GM19397 (cell line): ENCODE data around the gene ISM1.

Experiments used
- ATAC-seq: cut with Tn5 transposase; IDR thresholded peaks from one replicate; pipeline ENCODE4 v1.9.1; 2021; ENCODE audit warnings: mild to moderate bottlenecking, moderate library complexity; ENCODE audit not compliant: unreplicated experiment

Gene ISM1

DNA sequence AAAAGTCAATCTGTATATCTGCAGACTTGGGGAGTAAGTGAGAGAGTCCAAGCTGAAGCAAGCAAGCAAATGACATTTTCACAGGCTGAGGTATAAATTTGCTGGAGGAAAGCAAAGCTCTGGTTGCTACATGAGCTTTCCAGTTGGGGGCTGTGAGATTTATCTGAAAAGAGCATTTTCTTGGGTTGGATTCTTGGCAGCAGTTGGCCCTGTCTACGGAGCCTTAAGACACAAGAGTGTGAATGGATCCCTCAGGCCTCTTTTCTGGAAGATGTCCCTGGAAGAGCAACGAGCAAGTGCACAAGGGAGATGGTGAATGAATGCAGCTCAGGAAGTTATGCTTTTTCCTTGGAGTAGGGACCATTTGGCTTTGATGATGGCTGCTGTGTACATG lies 30.8 kb downstream of the ISM1 start:
- ATAC-seq = no peak

DNA sequence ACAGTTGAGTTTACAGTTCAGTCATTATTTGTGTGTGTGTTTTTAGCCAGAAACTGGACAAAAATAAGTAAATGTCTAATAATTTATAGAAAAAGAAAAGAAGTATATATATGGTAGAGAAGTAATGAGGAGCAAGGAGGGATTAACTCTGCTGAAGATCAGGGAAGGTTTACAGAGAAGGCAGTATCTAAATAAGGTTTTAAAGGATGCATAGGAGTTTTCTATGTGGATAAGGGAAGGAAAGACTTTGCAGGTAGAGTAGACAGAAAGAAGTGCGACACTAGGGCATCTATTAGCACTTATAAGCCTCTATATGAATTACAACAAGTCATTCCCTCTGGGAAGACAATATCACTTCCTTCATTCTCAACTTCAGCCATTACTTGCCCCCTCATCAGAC lies 34.3 kb downstream of the ISM1 start:
- no peak for ATAC-seq

DNA sequence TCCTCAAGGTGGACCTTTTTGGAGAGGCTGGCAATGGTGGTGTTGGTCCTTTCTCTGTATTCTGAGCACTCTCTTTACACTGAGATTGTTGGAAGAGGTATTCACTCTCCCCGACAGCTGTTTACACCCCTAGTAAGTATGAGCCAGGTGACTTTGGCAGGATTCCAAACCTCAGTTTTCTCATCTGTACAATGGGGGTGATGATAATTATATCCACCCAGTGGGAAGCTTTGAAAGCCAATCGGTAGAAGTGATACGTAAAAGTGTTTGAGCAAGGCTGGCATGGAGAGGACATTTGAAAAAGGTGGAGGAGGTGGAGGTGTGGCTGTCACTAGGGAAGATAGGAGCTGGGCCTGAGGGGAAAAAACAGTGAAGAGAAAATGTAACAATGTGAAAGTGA lies 35.5 kb downstream of the ISM1 start:
- no peak for ATAC-seq

DNA sequence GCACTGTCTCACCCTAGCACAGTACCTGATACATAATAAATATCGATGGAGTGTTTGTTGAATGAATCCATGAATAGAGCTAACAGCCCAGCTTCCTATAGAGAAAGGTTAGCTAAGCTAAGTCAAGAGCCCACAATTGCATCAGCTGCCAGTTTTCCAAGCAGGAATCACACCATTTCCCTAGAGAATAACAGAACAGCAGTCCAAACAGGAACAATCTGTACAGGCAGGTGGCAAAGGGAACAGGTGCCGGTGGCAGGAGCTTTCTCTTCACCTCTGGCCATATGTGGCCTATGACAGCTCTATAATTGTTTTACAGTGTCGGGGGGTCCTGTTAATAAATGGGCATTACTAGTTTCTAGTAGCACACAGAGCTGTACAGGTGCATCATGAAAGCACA lies 38.8 kb downstream of the ISM1 start:
- ATAC-seq = no peak

DNA sequence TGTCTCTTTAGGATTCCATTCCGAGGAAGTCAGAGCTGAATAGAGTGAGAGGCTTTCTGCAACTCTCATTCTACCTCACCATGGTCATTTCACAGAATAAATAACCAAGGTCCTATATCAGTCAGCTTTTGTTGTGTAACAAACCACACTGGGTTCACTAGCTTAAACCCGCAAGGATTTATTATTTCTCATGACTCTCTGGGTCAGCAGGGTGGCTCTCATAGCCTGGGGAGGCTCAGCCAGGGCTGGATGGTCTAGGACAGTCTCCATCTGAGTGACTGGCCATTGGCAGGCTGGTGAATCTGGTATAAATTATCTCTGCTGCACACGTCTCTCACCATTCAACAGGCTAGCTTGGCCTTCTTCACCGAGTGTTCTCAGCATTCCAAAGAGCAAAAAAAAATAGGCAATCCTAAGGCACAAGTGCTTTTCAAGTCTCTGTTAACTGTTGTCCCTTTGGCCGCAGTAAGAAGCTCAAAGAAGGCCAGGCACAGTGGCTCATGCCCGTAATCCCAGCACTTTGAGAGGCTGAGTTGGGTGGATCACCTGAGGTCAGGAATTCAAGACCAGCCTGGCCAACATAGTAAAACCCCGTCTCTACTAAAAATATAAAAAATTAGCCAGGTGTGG lies 39.7 kb downstream of the ISM1 start:
- ATAC-seq = no peak

DNA sequence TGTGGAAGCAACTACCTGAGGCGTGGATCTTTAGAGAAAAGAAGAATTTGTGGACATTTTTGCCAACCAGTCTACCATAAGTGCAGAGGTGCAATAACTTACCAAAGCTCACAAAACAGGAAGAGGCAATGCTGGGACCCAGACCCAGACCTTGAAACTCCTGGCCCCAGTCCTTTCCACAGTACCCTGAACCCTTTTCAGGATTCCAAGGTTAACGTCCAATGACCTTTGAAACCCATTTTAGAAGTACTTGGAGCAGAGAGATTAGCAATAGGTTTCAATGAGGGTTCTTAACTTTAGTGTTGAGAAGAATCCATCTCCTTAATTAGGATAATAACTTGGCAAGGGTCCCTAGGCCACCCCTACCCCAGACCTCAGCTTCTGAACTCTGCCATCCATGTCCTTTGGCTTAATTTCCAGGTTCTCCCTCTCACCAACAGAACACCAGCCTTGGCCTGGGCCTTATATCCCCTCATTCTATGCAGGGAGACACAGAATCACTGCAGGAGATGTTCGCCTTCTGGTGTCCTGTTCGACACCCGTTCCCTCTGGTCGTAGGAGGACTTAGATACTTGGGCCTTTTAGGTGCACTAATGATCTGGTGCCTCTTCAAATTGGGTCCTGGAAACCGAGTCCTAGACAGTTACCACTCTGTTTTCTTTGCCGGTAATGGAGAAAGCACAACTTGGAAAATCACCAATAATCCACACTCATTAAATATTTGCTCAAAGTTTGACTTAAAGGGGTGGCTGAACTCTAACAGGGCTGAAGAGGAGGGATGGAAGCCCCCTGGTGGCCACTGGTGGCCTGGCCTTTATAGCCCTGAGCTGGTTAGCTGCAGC lies 40.6 kb downstream of the ISM1 start:
- peak; percentile 72 for ATAC-seq

DNA sequence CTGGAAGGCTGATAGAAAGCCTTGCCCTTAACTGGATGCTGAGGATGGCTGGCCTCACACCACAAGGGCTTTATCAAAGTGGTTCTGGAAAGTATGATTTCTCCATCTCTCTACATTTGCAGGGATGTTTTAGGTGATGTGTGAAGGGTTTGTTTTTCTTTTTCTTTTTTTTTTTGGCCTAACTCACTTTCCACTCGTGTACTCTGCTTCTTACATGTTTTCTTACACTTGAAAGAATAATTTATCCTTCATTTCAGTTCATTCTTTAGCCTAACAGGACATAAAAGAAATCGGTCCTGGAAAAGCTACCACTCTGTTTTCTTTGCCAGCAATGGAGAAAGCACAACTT lies 41.2 kb downstream of the ISM1 start:
- no peak for ATAC-seq

DNA sequence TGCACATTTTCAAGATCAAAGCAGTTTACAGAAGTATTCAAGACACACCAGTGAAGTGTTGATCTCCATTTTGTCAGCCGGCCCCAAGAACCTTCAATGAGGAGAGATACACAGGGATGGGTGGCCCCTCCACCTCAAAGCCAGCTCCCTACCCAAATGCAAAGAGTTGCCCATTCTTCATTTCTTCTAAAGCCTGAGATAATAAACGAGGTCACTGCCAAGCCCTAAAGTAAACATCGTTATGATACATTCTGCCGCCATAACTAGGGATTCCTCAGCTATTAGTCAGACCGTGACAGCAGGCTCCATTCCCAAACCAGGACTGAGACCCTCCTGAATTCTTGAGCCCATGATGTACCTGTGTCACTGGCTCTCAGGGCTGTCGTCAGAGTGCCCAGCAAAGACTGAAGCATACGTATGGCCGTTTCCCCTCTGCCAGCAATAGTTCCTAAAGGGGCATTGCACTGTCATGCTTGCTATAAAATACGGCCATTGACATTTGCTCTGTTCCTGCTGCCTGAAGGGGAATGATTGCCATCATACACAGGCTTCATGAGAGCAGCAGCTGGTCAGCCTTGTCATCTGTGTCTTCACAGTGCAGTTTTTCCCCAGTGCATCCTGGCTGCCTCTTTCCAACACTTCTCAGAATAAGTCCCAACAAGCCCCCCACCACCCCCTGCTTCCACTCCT lies 41.7 kb downstream of the ISM1 start:
- no peak for ATAC-seq

DNA sequence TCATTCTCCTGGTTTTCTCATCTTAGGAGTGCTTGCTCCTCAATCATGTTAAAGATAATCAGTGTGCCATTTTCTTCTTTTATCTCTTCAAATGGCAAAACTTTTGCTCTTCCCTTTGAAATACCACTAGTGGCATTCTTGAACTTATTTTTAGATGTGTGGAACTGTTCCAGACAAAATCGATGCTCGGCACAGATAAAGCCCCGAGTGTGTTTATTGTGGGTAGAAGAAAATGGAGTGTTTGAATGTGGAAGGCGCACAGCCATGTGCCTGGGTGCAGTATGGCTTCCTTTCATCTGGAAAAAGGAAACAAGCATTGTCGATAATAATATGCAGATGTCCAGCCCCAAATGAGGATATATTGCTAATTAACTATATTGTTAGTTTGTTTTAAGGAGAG lies 42.4 kb downstream of the ISM1 start:
- no peak for ATAC-seq

DNA sequence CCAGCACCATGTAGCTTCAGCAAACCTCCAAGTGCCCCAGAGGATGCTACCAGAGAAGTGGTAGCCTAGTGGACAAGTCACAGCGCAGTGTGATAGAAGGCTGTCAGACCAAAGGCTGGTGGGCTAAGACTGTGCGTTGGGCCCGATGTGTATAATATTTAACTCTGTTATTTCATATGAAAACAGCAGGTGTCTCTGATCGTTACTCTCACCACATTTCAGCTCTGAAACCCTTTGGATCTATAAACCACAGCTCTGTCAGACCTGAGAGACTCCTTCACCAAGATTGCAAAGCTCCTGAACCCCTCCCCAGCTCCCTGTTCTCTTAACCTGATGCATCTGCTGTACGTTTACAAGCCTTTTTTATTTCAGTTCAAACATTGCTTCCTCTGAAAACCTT lies 43.8 kb downstream of the ISM1 start:
- no peak for ATAC-seq

DNA sequence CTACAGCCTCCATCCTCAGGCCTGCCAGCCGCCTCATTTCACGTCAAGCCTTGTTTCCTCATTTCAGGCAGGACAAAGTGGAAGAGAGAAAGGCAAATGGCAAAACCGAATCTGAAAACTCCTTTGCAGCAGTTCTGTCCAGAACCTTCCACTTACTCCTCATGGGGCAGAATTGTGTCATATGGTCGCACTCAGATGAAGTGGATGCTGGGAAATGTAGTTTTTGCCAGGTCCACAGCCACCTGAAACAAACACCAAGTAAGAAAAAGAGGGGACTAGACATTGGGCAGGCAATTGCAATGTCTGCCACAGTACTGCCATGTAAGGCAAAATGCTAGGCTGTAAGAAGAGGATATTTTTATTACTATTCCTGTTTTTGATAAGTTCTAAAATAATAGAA lies 44.9 kb downstream of the ISM1 start:
- no peak for ATAC-seq

DNA sequence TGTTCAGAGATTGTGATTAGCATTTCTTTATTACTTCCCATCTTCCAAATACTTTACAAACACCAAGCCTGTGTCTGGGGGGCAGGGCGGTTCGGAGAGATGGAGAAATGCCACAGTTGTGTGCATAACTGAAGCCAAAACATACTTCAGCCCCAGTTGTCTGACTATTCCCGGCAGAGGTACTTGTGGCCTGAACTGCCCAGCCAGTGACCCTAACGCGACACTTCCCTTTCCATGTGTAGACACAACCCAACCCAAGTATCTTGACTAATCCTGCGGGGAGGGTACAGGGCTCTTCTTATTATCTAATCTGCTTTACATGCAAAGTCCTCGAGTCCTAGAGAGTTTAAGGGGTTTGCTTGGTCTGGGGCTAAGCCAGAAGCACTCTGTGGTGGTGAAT lies 46.2 kb downstream of the ISM1 start:
- ATAC-seq = no peak

DNA sequence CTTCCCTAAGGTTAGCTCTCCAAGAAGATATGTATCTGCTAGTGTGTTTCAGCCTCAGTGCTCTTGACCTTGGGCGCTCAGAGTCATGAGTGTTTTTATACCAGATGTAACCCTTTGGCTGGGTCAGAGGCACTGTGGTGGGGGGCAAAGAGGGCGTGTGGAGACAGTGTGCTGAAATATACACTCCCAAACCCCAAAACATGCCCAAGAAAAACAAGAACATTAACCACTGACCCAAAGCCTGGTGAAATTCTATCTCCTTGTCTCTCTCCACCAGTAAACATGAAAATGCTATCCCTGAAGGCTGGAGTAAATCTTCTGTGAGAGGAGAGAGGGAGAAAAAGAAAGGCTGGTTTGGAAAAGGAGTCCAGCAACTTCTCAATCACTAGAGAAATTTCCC lies 47.9 kb downstream of the ISM1 start:
- ATAC-seq = no peak

DNA sequence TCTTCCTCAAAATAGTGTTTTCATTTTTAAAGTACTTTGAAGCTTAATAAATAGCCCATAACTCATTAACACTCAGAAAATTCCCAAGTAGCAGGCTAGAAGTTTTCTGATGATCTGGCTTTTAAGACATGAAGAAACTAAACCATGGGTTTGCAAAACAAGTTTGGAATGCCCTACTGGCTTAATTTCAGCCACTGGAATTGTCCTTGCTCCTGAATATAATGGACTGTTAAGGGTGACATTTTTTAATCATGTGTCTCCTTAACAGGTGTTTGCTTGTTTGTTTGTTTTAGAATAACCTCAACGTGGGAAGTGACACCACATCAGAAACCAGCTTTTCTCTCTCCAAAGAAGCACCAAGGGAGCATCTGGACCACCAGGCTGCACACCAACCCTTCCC lies 49.1 kb downstream of the ISM1 start:
- ATAC-seq = no peak

DNA sequence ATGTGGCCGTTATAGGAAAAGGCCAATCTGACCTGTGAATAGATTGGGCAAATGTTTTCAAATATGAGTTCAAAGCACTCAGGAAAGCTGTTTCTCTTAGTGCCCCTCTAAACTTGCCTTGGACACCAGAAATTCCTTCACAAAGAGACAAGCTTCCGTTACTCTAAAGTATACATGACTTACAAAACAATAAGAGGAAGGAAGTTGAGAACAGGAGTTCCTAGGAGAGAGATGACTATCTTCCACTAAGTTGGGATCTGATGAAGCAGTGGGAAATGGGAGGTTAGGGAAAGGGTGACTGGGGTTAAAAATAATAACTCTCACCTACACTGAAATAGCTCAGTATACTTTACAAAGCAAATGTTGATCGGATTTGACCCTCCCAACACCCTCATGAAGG lies 50.0 kb downstream of the ISM1 start:
- ATAC-seq = no peak

DNA sequence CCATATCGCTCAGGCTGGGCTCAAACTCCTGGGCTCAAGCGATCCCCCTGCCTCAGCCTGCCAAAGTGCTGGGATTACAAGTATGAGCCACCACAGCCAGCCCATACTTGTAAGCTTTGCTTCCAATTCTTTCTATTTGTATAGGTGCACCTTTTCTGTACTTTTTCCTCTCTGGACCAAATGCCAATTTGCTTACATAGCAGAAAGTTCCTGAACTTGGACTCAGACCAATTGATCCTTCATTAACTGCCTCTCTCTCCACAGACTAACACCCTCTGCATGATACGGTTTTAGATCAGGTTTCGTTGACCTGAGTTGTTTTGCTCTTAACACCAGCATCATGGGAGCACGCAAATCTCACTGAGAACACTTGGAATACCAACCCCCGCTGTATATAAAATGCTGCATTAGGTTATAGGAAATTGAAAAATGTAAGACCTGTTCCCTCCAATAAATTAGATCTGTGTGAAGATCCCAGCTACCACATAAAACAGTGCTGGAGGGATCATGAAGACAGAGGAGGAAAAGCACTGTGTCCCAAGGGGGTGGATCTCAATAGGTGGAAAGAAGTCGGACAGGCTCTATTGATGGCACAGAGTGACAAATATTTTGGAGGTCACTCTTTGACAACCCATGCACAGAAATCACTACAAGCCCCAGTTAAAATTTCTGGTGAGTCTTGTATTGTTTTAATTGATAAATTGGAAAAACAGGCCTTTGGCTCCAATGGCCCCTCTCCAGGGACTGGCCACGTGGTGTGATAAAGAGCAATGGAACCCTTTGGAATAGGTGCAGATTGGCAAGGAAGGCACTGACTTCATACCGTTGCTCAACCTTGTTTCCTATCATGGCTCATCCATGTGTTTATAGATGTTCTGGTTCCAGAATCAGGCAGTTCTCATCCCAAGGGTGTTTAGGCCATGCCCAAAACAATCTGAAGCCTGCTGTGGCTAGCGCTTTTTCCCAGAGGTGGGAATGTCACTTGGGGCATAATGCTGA lies 51.2 kb downstream of the ISM1 start:
- ATAC-seq = no peak

DNA sequence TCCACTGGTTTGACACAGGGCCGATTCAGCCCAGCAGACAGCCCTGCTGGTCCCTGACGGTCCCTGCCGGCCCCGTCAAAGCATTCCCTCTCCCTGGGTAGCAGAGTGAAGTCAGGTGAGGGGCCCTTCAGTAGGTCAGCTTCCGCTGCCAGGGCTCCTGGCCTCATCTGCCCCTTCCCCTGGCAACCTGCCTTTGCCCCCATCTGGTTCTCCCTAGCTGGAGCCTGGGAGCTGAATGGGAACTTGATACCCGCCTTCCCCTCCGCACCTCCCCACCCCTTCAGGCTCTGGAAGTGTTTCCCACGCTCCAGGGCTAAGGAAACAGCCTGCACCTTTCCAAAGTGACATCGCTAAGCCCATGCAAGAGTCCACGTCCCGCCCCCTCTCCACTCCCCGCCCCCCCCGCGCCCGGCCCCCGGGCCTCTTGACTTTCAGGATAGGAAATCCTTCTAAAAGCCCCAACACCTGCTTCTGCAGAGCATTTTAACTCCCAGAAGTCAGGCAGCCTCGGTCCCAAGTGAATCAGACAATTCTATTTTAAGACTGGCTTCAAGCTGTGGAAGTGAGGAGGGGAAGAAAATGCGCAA lies 53.3 kb downstream of the ISM1 start:
- ATAC-seq = no peak

DNA sequence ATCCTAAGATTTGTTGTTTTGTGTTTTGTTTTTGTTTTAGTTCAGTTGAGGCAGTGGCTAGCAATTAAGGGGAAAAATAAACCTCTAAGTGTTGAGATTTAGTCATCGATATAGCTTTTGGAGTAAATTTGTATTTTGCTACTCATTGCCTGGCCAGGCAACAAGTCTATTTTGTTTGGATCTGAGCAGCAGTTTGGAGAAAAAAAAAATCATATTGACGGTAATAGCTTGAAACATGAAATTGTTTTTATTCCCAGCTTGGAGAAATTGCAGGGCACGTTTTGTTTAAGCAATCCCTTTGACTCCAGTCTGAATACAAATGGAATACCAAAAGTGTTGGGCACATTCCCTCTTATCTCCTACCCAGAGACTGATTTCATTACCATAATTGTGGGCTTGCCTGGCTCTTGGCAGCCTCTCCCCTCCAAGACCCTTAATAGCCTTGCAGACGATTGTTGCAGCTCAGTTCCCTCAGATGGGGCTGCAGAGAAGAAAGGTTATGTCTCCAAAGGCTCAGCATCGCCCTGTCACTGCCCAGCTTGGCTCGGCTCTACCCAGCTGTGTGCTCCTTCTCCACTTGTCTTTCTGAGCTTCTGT lies 56.0 kb downstream of the ISM1 start:
- no peak for ATAC-seq

DNA sequence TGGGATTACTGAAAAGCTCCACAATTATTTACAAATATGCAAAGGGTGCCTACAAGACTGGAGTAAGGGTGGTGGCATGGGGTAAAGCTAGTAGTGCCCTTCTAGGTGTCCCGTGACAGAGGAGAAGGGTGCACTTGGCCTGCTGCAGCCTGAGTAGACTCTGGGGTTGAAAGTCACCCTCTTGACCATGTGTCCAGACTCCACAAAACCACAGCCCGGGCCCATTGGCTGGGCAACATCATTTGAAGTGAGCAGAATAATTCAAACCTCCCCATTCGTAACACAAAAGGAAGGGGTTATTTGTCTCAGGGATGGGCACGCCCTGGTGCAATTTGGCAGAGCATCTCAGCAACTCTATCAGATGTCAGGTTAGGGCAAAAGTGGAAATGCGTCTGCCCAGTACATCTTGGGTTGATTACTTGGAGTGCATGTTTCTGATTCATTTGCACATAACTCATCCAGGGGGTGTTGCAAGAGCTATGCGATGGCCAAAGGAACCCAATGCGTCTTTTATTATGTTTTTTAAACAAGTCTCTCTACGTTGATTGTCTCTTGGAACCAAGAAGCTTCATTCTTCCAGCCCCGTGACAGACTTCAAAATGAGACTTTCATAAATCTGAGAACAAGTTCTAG lies 56.7 kb downstream of the ISM1 start:
- no peak for ATAC-seq
